GM12878 (cell line): Measurements from ENCODE around the gene ZMYM5. TPM values are rescaled to one million over a fixed set of nuclear protein-coding genes. Genes with fewer than 3 reads are reported as not detected.
A peak's percentile ranks its signal among the peaks of the same experiment; 100 is the strongest.

Experiments used
- ATAC-seq: fragments of 200-7000 bp; cut with Tn5 transposase; 3 replicates; pipeline ENCODE4 v1.9.1; 2020; ENCODE audit warnings: mild to moderate bottlenecking, moderate library complexity
- BruUV-seq: library from RNA; stranded (reverse); fragments of 400-500 nt; replicated peaks from 2 replicates; lab custom pipeline; 2021; lab: Mats Ljungman, UMichigan
- CTCF ChIA-PET: fragments of 300-600 bp; sonication (Branson Sonifier 250); formaldehyde crosslinking; extraction: SDS; loops from one replicate; lab custom pipeline; 2021; ENCODE audit warnings: inconsistent platforms; lab: Yijun Ruan, JAX
- POLR2A ChIA-PET: fragments of 350-600 bp; formaldehyde crosslinking; extraction: SDS; loops from one replicate; lab custom pipeline; 2021; ENCODE audit warnings: inconsistent platforms; lab: Charles Lee
- RAD21 ChIA-PET: fragments of 300-600 bp; sonication (Branson Sonifier 250); formaldehyde crosslinking; loops from one replicate; lab custom pipeline; 2023; ENCODE audit warnings: antibody characterized with exemption; ENCODE audit not compliant: unreplicated experiment; lab: Charles Lee
- SMC1A ChIA-PET: fragments of 300-600 bp; sonication (Branson Sonifier 250); formaldehyde crosslinking; loops from one replicate; lab custom pipeline; 2023; ENCODE audit not compliant: unreplicated experiment, uncharacterized antibody; lab: Charles Lee
- DNase-seq: peaks from one replicate; pipeline ENCODE4 v3.0.0-alpha.2; 2011; ENCODE audit warnings: low read depth, low spot score
- FAIRE-seq: peaks from 3 replicates; lab custom pipeline; 2011; peaks lifted over from hg19 to GRCh38; lab: Jason Lieb, UNC
- H2AFZ ChIP-seq: 2 replicates; pipeline ENCODE4 v1.6.0; 2011; ENCODE audit warnings: low read depth, low read length, control low read depth; ENCODE audit not compliant: control insufficient read depth
- H3K27ac ChIP-seq: 2 replicates; pipeline ENCODE4 v1.5.1; 2011; ENCODE audit warnings: control low read depth; ENCODE audit not compliant: control insufficient read depth, insufficient read depth
- H3K27me3 ChIP-seq, 2 experiments: replicated peaks in 1 of 2; 2 replicates each; pipeline versions ENCODE4 v1.6.0 to v1.6.1; 2011; ENCODE audit warnings: low read length in 1 of 2; ENCODE audit not compliant: control insufficient read depth in 2 of 2, insufficient read depth in 2 of 2
- H3K36me3 ChIP-seq, 2 experiments: 2 replicates each; pipeline ENCODE4 v1.5.1; 2011; ENCODE audit warnings: low read length in 1 of 2; ENCODE audit not compliant: control insufficient read depth in 2 of 2, insufficient read depth in 2 of 2
- H3K4me1 ChIP-seq: 2 replicates; pipeline ENCODE4 v1.6.1; 2011; ENCODE audit warnings: mild to moderate bottlenecking, low read length, moderate library complexity, mixed read lengths; ENCODE audit not compliant: control insufficient read depth, insufficient read depth
- H3K4me2 ChIP-seq: 2 replicates; pipeline ENCODE4 v1.6.0; 2011; ENCODE audit warnings: control low read depth; ENCODE audit not compliant: control insufficient read depth, insufficient read depth
- H3K4me3 ChIP-seq: fragments of 200-600 bp; sonication (generic); 2 replicates; pipeline ENCODE4 v1.5.1; 2016
- H3K79me2 ChIP-seq: 2 replicates; pipeline ENCODE4 v1.6.0; 2011; ENCODE audit warnings: low read length; ENCODE audit not compliant: control insufficient read depth, insufficient read depth
- H3K9ac ChIP-seq: 2 replicates; pipeline ENCODE4 v1.8.0; 2011; ENCODE audit warnings: low read length, control low read depth, mixed read lengths; ENCODE audit not compliant: control insufficient read depth, insufficient read depth
- H3K9me3 ChIP-seq: replicated peaks from 3 replicates; pipeline ENCODE4 v1.5.1; 2011; ENCODE audit warnings: mild to moderate bottlenecking, low read length; ENCODE audit not compliant: control insufficient read depth, insufficient read depth
- H4K20me1 ChIP-seq: 2 replicates; pipeline ENCODE4 v1.6.0; 2011; ENCODE audit not compliant: control insufficient read depth, insufficient read depth
- HDAC2 ChIP-seq: fragments of 200-600 bp; sonication (generic); IDR thresholded peaks from 2 replicates; pipeline ENCODE4 v1.6.1; 2017
- HDAC6 ChIP-seq: fragments of 200-600 bp; sonication (generic); IDR thresholded peaks from one replicate; pipeline ENCODE4 v1.8.0; 2017; ENCODE audit warnings: antibody characterized with exemption; ENCODE audit not compliant: unreplicated experiment
- SIN3A ChIP-seq: IDR thresholded peaks from 2 replicates; pipeline ENCODE4 v1.6.1; 2012; ENCODE audit warnings: low read depth, low read length, improper control_type of control experiment
- SP1 ChIP-seq: IDR thresholded peaks from one replicate; pipeline ENCODE4 v1.6.1; 2011; ENCODE audit warnings: low read depth, low read length
- SPI1 ChIP-seq: IDR thresholded peaks from 2 replicates; pipeline ENCODE4 v1.6.1; 2011; ENCODE audit warnings: low read depth, mild to moderate bottlenecking, low read length, moderate library complexity, borderline replicate concordance; ENCODE audit not compliant: insufficient read depth
- STAT1 ChIP-seq: fragments of 450-650 bp; conservative IDR thresholded peaks from 2 replicates; pipeline ENCODE4 v1.6.1; 2014; ENCODE audit warnings: antibody characterized with exemption, mild to moderate bottlenecking
- YY1 ChIP-seq: IDR thresholded peaks from 2 replicates; pipeline ENCODE4 v1.6.1; 2011; ENCODE audit warnings: low read depth, mild to moderate bottlenecking, low read length
- WGBS: methylation state at CpG from one replicate; pipeline ENCODE4 v1.1.6; 2016; ENCODE audit warnings: low lambda C conversion rate; ENCODE audit not compliant: insufficient replicate concordance, insufficient coverage; ENCODE audit errors: missing lambda C conversion rate; 5-methylcytosine and 5-hydroxymethylcytosine counted together
- in situ Hi-C: fragments of 300-500 bp; cut with MboI; formaldehyde crosslinking; loops from 9 replicates; pipeline ENCODE4 v1.14.3; 2018; ENCODE audit warnings: mixed read lengths
- intact Hi-C: fragments of 100-400 bp; cut with micrococcal nuclease; formaldehyde crosslinking; loops from one replicate; pipeline ENCODE4 v1.14.2; 2022; ENCODE audit not compliant: unreplicated experiment
- polyA plus RNA-seq, 11 experiments: library from polyadenylated mRNA; depleted of rRNA in 4 of 11; unstranded in 6 of 11; stranded (reverse) in 5 of 11; fragments of >200 nt; fragmentation: Nextera tagmentation in 4 of 11; fragmentation: Illumina TruSeq in 1 of 11; extraction: Ambion mirVana in 4 of 11; extraction: Trizol in 1 of 11; gene quantifications; 1 replicate in 1 of 11; 2 replicates in 10 of 11; pipeline versions ENCODE4 v1.2.1 to v1.2.3, GENCODE V29; 2011 to 2016; ENCODE audit warnings: inconsistent platforms in 2 of 11, missing spikeins in 2 of 11, low read depth in 1 of 11
- total RNA-seq, 4 experiments: library from RNA; depleted of rRNA in 3 of 4; stranded (reverse); fragments of >200 nt in 3 of 4; fragmentation: Illumina TruSeq in 1 of 4; extraction: Trizol in 1 of 4; gene quantifications; 2 replicates each; pipeline versions ENCODE4 v1.2.1 to v1.2.3, GENCODE V29; 2013 to 2021
- TF ChIP-seq, protein P1 (sequence below): IDR thresholded peaks from 2 replicates; pipeline ENCODE4 v1.6.1; 2012; ENCODE audit warnings: mild to moderate bottlenecking, low read depth, low read length
- TF ChIP-seq, protein P2 (sequence below): fragments of 450-650 bp; IDR thresholded peaks from 2 replicates; pipeline ENCODE4 v1.6.1; 2014; ENCODE audit warnings: mild to moderate bottlenecking
- TF ChIP-seq, protein P3 (sequence below): fragments of 450-650 bp; formaldehyde crosslinking; IDR thresholded peaks from 2 replicates; pipeline ENCODE4 v1.4.0; 2020; ENCODE audit warnings: mild to moderate bottlenecking, moderate library complexity

The ZMYM5 gene
- total and polyA plus RNA-seq, 10 of the 15 experiments (the other 5 are each of a cell fraction or from before 2014, with no cell fraction given), result 7.1 to 13.7 (median 10.6) TPM

- in situ Hi-C loops (no loop called here), intact Hi-C loops (no loop called here)
- TF ChIP-seq, protein P1, sequence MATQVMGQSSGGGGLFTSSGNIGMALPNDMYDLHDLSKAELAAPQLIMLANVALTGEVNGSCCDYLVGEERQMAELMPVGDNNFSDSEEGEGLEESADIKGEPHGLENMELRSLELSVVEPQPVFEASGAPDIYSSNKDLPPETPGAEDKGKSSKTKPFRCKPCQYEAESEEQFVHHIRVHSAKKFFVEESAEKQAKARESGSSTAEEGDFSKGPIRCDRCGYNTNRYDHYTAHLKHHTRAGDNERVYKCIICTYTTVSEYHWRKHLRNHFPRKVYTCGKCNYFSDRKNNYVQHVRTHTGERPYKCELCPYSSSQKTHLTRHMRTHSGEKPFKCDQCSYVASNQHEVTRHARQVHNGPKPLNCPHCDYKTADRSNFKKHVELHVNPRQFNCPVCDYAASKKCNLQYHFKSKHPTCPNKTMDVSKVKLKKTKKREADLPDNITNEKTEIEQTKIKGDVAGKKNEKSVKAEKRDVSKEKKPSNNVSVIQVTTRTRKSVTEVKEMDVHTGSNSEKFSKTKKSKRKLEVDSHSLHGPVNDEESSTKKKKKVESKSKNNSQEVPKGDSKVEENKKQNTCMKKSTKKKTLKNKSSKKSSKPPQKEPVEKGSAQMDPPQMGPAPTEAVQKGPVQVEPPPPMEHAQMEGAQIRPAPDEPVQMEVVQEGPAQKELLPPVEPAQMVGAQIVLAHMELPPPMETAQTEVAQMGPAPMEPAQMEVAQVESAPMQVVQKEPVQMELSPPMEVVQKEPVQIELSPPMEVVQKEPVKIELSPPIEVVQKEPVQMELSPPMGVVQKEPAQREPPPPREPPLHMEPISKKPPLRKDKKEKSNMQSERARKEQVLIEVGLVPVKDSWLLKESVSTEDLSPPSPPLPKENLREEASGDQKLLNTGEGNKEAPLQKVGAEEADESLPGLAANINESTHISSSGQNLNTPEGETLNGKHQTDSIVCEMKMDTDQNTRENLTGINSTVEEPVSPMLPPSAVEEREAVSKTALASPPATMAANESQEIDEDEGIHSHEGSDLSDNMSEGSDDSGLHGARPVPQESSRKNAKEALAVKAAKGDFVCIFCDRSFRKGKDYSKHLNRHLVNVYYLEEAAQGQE, result no peak
- TF ChIP-seq STAT1 (no peak), YY1 (no peak), SPI1 (no peak), HDAC2 (no peak), SP1 (no peak), SIN3A (no peak), HDAC6 (no peak)
- TF ChIP-seq, protein P2, sequence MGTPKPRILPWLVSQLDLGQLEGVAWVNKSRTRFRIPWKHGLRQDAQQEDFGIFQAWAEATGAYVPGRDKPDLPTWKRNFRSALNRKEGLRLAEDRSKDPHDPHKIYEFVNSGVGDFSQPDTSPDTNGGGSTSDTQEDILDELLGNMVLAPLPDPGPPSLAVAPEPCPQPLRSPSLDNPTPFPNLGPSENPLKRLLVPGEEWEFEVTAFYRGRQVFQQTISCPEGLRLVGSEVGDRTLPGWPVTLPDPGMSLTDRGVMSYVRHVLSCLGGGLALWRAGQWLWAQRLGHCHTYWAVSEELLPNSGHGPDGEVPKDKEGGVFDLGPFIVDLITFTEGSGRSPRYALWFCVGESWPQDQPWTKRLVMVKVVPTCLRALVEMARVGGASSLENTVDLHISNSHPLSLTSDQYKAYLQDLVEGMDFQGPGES, result no peak
- TF ChIP-seq, protein P3, sequence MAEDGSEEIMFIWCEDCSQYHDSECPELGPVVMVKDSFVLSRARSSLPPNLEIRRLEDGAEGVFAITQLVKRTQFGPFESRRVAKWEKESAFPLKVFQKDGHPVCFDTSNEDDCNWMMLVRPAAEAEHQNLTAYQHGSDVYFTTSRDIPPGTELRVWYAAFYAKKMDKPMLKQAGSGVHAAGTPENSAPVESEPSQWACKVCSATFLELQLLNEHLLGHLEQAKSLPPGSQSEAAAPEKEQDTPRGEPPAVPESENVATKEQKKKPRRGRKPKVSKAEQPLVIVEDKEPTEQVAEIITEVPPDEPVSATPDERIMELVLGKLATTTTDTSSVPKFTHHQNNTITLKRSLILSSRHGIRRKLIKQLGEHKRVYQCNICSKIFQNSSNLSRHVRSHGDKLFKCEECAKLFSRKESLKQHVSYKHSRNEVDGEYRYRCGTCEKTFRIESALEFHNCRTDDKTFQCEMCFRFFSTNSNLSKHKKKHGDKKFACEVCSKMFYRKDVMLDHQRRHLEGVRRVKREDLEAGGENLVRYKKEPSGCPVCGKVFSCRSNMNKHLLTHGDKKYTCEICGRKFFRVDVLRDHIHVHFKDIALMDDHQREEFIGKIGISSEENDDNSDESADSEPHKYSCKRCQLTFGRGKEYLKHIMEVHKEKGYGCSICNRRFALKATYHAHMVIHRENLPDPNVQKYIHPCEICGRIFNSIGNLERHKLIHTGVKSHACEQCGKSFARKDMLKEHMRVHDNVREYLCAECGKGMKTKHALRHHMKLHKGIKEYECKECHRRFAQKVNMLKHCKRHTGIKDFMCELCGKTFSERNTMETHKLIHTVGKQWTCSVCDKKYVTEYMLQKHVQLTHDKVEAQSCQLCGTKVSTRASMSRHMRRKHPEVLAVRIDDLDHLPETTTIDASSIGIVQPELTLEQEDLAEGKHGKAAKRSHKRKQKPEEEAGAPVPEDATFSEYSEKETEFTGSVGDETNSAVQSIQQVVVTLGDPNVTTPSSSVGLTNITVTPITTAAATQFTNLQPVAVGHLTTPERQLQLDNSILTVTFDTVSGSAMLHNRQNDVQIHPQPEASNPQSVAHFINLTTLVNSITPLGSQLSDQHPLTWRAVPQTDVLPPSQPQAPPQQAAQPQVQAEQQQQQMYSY (CRISPR knock-in tag), result no peak
- POLR2A ChIA-PET, result no interaction called here
- no peak overlapping the region for H2AFZ ChIP-seq
- no peaks in the 10 kb centered on the region for H3K4me1 ChIP-seq
- SMC1A ChIA-PET, result no interaction called here
- no peak overlapping the region for H3K9ac ChIP-seq
- TSS peak; percentile 53 for BruUV-seq
- no peak overlapping the region for H3K4me2 ChIP-seq
- H3K27me3 ChIP-seq, result no peaks in the 10 kb centered on the region
- CTCF ChIA-PET, result interaction anchor here (1.6 kb wide), 1 partner anchor 9 kb away, joined by 4 read pairs; no protein-coding TSS in a partner anchor
- no peaks in the 10 kb centered on the region for H3K79me2 ChIP-seq
- H3K4me3 ChIP-seq, result no peak overlapping the region
- H4K20me1 ChIP-seq, result no peaks in the 10 kb centered on the region
- peaks cover 0 to 14% of the 10 kb centered on the region in 2 experiments; a peak in 2 of 4 replicates for H3K36me3 ChIP-seq
- ATAC-seq, result no peak
- no peak for DNase-seq
- RAD21 ChIA-PET, result interaction anchor here (0.6 kb wide), 1 partner anchor 185 kb away, joined by 3 read pairs; no protein-coding TSS in a partner anchor
- H3K27ac ChIP-seq, result no peak overlapping the region
- no peaks in the 10 kb centered on the region for H3K9me3 ChIP-seq
- peak; percentile 57 for FAIRE-seq
- WGBS, result 93% methylated on average over 1 of the region's 1 CpG
These were observed 27.0 kb downstream of the ZMYM5 start for GRCh38 chr13:19836472-19836871.
